Measurements from ENCODE around the gene NUTM2B. TPM values are rescaled to one million over a fixed set of nuclear protein-coding genes. Genes with fewer than 3 reads are reported as not detected.
A peak's percentile ranks its signal among the peaks of the same experiment; 100 is the strongest.
"Not testable (repeated sequence)": the region's sequence is repeated elsewhere in the genome, so short reads cannot be mapped to it uniquely, and the experiment has no call there.

Gene NUTM2B
- total RNA-seq, 3 donors from 2014 or later: 0.87 to 2.8 (median 1.0) TPM

DNA sequence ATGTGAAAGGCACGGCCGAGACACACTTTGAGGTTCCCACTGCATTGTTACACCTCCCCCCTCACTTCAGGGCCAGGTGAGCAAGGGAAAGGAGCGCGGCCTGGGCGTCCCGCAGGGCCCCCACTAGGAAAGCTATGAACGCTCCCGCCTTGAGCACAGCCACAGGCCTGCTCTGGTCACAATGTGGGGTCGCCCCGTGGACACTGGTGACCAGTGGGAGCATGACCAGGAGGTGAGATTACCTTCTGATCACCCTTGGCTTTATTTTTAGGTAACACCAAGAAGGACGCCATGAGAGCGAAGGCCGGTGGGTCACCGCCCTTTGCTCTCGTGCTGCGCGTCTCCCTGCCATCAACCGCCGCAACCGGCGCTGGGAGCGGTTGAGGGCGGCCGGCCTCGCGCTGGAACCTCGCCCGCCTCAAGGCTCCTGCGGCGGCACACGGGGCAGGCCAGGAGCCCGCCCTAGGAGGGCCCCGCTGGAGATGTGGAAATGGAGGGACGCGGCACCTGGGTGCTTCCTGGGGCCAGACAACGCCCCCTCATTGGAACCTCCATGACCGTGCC lies 2.6 kb upstream of the NUTM2B start:
- intact Hi-C loops (cut with DNase I, micrococcal nuclease); DNase-seq; H3K4me3 ChIP-seq; ATAC-seq; H3K9me3 ChIP-seq; H3K36me3 ChIP-seq (ENCODE audit: low read depth); H3K4me1 ChIP-seq (ENCODE audit: low read depth): not testable (repeated sequence)

DNA sequence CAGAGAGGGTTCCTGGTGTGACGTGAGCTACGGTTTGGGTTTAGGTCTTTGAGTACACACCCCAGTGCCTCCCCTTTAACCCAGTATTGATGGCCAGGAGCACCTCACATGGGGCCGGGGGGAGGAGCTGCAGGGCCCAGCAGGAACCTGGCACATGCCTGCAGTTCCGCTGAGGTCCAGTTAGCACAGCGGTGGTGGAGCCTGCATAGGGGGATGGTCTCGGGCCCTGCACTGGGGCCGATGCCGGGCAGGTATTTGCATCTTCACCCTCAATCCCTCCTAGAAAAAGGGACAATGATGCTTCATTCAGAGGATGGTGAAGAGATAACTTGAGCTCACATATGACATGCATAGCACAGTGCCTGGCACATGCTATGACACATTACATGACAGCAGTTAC lies 4.0 kb downstream of the NUTM2B start:
- H3K4me3 ChIP-seq; H3K4me1 ChIP-seq (ENCODE audit: low read depth); H3K36me3 ChIP-seq (ENCODE audit: low read depth); H3K9me3 ChIP-seq; ATAC-seq; intact Hi-C loops (cut with DNase I, micrococcal nuclease); DNase-seq: not testable (repeated sequence)

DNA sequence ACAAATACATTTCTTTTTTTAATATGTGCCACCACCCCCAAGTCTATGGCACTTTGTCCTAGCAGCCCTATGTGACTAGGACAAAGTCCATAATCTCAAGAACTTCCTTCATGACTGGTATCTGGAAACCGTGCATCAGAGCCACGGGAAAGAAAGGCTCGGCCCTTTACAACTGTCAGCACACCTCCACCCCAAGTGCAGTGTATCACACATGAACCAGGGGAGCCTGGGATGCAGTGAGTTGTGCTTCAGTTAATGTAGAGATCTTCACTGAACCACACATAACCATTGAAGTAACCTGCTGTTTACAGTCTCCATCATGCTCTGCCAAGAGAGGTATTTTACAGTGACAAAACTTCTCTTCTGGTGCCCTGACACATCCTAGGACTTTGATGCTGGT lies 11.9 kb downstream of the NUTM2B start:
- intact Hi-C loops (cut with DNase I, micrococcal nuclease); H3K9me3 ChIP-seq; H3K36me3 ChIP-seq (ENCODE audit: low read depth); H3K4me3 ChIP-seq; H3K4me1 ChIP-seq (ENCODE audit: low read depth): not testable (repeated sequence)
- ATAC-seq (peak; percentile 73), DNase-seq (peak; percentile 35 to 57 (median 55))

DNA sequence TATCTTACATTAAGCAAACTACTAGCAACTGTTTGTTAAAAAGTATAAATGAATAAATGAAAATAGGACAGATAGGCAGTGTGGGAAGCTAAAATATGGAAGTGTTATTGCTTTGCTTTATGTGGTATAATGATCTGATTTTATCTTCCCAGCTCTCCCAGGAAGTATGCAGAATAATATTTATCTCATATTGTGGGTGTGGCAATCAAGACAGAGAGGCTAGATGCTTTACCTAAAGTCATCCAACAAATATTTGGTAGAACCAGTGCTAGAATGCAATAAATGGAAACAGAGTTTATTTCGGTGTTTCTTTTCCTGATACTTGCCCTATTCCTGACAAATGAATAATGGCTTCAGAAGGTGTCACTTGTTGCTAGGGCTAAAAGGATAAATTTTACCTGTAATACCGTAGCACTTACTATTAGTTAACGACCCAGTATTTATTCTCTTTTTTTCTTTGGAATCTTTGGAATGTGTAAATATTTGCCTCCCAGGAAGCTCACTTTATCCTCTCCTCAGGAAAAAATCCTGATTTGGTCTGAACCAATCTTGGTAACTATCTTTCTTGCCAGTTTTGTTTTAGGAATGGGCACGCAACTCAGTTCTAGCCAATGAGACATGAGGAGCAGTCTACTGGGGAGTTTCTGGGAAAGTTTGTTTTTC lies 14.0 kb downstream of the NUTM2B start:
- H3K4me1 ChIP-seq (ENCODE audit: low read depth); intact Hi-C loops (cut with DNase I, micrococcal nuclease); H3K36me3 ChIP-seq (ENCODE audit: low read depth); H3K9me3 ChIP-seq; H3K4me3 ChIP-seq; DNase-seq: not testable (repeated sequence)
- peak; percentile 25 for ATAC-seq

DNA sequence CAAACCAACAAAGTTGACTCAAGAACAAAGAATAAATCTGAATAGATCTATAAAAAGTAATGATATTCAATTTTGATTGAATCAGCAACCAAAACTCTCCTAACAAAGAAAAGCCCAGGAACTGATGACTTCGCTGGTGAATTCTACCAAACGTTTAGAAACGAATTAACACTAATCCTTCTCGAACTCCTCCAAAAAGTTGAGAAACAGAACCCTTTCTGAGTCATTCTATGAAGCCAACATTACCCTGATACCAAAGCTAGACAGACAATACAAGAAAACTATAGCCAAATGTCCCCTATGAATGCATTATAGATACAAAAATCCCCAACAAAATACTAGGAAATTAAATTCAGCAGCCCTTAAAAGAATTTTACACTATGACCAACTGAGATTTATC lies 17.0 kb downstream of the NUTM2B start:
- H3K4me1 ChIP-seq (ENCODE audit: low read depth); H3K36me3 ChIP-seq (ENCODE audit: low read depth); ATAC-seq; DNase-seq; intact Hi-C loops (cut with DNase I, micrococcal nuclease); H3K4me3 ChIP-seq; H3K9me3 ChIP-seq: not testable (repeated sequence)

DNA sequence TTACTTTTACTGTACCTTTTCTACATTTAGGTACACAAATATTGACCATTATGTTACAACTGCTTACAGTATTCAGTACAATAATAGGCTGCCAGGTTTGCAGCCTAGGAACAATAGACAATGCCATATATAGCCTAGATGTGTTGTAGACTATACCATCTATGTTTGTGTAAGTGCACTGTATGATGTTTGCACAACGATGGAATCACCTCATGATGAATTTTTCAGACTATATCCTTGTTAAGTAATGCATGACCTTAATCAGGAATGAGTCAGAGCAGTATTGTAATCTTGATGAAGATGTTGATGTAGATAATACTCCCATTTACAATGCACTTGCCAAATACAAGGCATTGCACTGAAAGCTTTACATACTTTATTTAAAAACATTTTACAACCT lies 23.6 kb downstream of the NUTM2B start:
- ATAC-seq: peak; percentile 98
- intact Hi-C loops (cut with DNase I, micrococcal nuclease); H3K36me3 ChIP-seq (ENCODE audit: low read depth); H3K9me3 ChIP-seq; H3K4me1 ChIP-seq (ENCODE audit: low read depth); H3K4me3 ChIP-seq: not testable (repeated sequence)
- peak in 1 of 3 donors; percentile 23 for DNase-seq

DNA sequence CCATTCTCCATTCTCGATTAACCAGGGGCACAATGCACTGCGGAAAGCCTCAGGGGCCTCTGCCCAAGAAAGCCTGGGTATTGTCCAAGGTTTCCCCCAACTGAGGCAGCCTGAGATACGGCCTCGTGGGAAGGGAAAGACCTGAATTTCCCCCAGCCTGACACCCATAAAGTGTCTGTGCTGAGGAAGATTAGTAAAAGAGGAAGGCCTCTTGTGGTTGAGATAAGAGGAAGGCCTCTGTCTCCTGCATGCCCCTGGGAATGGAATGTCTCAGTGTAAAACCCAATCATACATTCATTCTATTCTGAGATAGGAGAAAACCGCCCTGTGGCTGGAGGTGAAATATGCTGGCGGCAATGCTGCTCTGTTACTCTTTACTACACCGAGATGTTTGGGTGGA lies 41.8 kb downstream of the NUTM2B start:
- H3K4me3 ChIP-seq; DNase-seq; H3K4me1 ChIP-seq (ENCODE audit: low read depth); H3K36me3 ChIP-seq (ENCODE audit: low read depth); intact Hi-C loops (cut with DNase I, micrococcal nuclease); ATAC-seq; H3K9me3 ChIP-seq: not testable (repeated sequence)

DNA sequence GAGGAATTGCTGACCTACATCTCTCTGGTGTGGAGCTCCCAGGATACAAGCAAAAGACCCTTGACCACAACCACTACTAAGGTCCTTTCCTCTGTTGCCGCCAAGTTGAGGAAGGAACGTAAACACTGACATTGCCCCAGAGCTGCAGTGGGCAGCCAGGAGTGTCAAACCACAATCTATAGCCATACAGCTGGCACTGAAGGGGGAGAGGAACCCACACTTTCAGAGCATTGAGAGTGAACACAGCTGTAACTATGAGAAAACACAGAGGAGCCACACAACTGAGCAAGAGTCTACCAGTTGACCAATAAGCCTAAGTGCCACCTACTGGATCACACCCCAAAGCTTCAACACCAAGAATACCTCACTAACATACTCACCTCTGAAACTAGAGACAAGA lies 45.5 kb downstream of the NUTM2B start:
- ATAC-seq; H3K36me3 ChIP-seq (ENCODE audit: low read depth); H3K9me3 ChIP-seq; H3K4me3 ChIP-seq; intact Hi-C loops (cut with DNase I, micrococcal nuclease); DNase-seq; H3K4me1 ChIP-seq (ENCODE audit: low read depth): not testable (repeated sequence)

DNA sequence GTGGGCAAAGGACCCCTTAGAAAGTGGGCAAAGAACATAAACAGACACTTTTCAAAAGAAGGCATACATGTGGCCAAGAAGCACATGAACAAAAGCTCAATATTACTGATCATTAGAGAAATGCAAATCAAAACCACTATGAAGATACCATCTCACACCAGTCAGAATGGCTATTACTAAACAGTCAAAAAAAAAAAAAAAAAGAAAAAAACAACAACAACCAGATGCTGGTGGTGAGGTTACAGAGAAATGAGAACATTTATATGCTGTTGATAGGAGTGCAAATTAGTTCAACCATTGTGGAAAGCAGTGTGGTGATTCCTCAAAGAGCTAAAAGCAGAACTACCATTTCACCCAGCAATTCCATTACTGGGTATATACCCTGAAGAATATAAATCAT lies 50.6 kb downstream of the NUTM2B start:
- intact Hi-C loops (cut with DNase I, micrococcal nuclease); H3K4me3 ChIP-seq; ATAC-seq; H3K36me3 ChIP-seq (ENCODE audit: low read depth); DNase-seq; H3K9me3 ChIP-seq; H3K4me1 ChIP-seq (ENCODE audit: low read depth): not testable (repeated sequence)

DNA sequence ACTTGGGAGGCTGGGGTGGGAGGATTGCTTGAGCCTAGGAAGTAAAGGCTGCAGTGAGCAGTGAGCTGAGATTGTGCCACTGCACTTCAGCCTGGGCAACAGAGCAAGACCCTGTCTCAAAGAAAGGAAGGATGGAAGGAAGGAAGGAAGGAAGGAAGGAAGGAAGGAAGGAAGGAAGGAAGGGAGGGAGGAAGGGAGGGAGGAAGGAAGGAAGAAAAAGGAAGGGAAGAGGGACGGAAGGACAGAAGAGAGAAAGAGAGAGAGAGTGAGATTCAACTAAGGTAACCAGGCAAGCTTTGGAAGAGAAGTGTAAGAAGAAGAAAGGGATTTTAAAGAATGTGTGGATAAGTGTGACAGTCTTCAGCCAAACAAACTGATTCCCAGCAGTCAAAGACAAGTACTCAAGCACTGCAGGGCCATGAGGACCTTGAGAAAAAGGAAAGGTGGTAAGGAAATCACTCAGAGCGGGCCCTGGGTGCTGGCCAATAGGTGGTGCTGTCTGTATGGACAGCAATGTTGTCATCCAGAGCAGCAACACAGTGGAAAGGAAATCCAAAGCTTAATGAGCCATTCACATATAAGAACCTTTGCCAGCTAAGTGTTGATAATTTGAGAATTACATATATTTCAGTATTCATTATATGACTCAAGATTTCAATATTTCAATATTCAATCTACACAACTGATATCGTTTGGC lies 55.4 kb downstream of the NUTM2B start:
- intact Hi-C loops (cut with DNase I, micrococcal nuclease); H3K4me3 ChIP-seq; H3K4me1 ChIP-seq (ENCODE audit: low read depth); H3K36me3 ChIP-seq (ENCODE audit: low read depth); H3K9me3 ChIP-seq: not testable (repeated sequence)
- DNase-seq (peak in 2 of 3 donors; percentile 21 to 36), ATAC-seq (peak; percentile 74)

Other genes with a start within 250 kb of the NUTM2B start
- gene EIF5AL1, start 190.7 kb upstream of the NUTM2B start, total RNA-seq: under 1 TPM; 0.09 to 0.87 (median 0.16) TPM
- gene SFTPA2, start 142.8 kb upstream of the NUTM2B start, total RNA-seq: 1 to 10 TPM; 1.0 to 8.2 (median 2.8) TPM
- 1 to 10 TPM in 1 of 3 donors, under 1 TPM in 1, not detected in 1; 0.60 to 1.0 TPM for gene SFTPA1, start 92.3 kb upstream of the NUTM2B start, total RNA-seq
- under 1 TPM in 1 of 3 donors, not detected in 2; 0.24 TPM for gene NUTM2E, start 123.5 kb downstream of the NUTM2B start, total RNA-seq
- gene SFTPD, start 245.9 kb downstream of the NUTM2B start, total RNA-seq: under 1 TPM in 1 of 3 donors, not detected in 2; 0.35 TPM

All from mucosa of descending colon (tissue), 3 donors.